H9 (cell line): ENCODE data around the gene DCXR. TPM values are rescaled to one million over a fixed set of nuclear protein-coding genes. Genes with fewer than 3 reads are reported as not detected.

Experiments used
- DNase-seq: peaks from one replicate; pipeline ENCODE4 v3.0.0-alpha.2; 2017
- H2AFZ ChIP-seq: one replicate; pipeline ENCODE4 v1.6.1; 2013; ENCODE audit warnings: mild to moderate bottlenecking, low read length, control low read depth, moderate library complexity
- H2AK5ac ChIP-seq: 2 replicates; pipeline ENCODE4 v1.6.1; 2013; ENCODE audit warnings: low read length, control low read depth, mixed read lengths; ENCODE audit not compliant: insufficient read length
- H2BK120ac ChIP-seq: one replicate; pipeline ENCODE4 v1.6.1; 2013; ENCODE audit warnings: low read depth, mild to moderate bottlenecking, low read length, control low read depth, inconsistent platforms; ENCODE audit not compliant: poor library complexity, severe bottlenecking
- H2BK12ac ChIP-seq: 2 replicates; pipeline ENCODE4 v1.6.1; 2013; ENCODE audit warnings: low read length, control low read depth, mixed read lengths, low read depth; ENCODE audit not compliant: insufficient read length
- H2BK15ac ChIP-seq: 2 replicates; pipeline ENCODE4 v1.6.1; 2013; ENCODE audit warnings: low read depth, low read length, control low read depth
- H2BK20ac ChIP-seq: one replicate; pipeline ENCODE4 v1.6.1; 2013; ENCODE audit warnings: low read depth, mild to moderate bottlenecking, low read length, control low read depth, inconsistent platforms; ENCODE audit not compliant: poor library complexity, severe bottlenecking
- H2BK5ac ChIP-seq: 2 replicates; pipeline ENCODE4 v1.6.1; 2013; ENCODE audit warnings: low read length, control low read depth, mixed read lengths; ENCODE audit not compliant: insufficient read length
- H3K14ac ChIP-seq: 2 replicates; pipeline ENCODE4 v1.6.1; 2013; ENCODE audit warnings: low read length, control low read depth; ENCODE audit not compliant: insufficient read depth
- H3K18ac ChIP-seq: 2 replicates; pipeline ENCODE4 v1.6.1; 2013; ENCODE audit warnings: low read depth, mild to moderate bottlenecking, mixed read lengths, low read length, control low read depth; ENCODE audit not compliant: insufficient read length
- H3K23ac ChIP-seq: 2 replicates; pipeline ENCODE4 v1.6.1; 2013; ENCODE audit warnings: low read length, control low read depth, mixed read lengths, low read depth; ENCODE audit not compliant: insufficient read length
- H3K23me2 ChIP-seq: 2 replicates; pipeline ENCODE4 v1.6.1; 2013; ENCODE audit warnings: low read depth, mild to moderate bottlenecking, mixed read lengths, low read length, control low read depth; ENCODE audit not compliant: insufficient read length, poor library complexity, severe bottlenecking
- H3K27ac ChIP-seq: 2 replicates; pipeline ENCODE4 v1.5.1; 2013; ENCODE audit warnings: low read length, control low read depth, mixed read lengths, low read depth; ENCODE audit not compliant: insufficient read length
- H3K27me3 ChIP-seq: 2 replicates; pipeline ENCODE4 v1.6.1; 2013; ENCODE audit warnings: low read length, control low read depth, inconsistent platforms; ENCODE audit not compliant: insufficient read depth
- H3K4ac ChIP-seq: 2 replicates; pipeline ENCODE4 v1.6.1; 2013; ENCODE audit warnings: low read depth, mild to moderate bottlenecking, control low read depth, inconsistent platforms, low read length, moderate library complexity
- H3K4me1 ChIP-seq: 2 replicates; pipeline ENCODE4 v1.6.1; 2013; ENCODE audit warnings: low read length, control low read depth, inconsistent platforms; ENCODE audit not compliant: insufficient read depth
- H3K4me2 ChIP-seq: 2 replicates; pipeline ENCODE4 v1.6.1; 2013; ENCODE audit warnings: low read length, control low read depth, mixed read lengths; ENCODE audit not compliant: insufficient read length, insufficient read depth
- H3K56ac ChIP-seq: 2 replicates; pipeline ENCODE4 v1.6.1; 2013; ENCODE audit warnings: low read depth, mild to moderate bottlenecking, mixed read lengths, low read length, control low read depth; ENCODE audit not compliant: insufficient read length
- H3K79me1 ChIP-seq: 2 replicates; pipeline ENCODE4 v1.6.1; 2013; ENCODE audit warnings: low read depth, mild to moderate bottlenecking, moderate library complexity, low read length, control low read depth, inconsistent platforms; ENCODE audit not compliant: insufficient read depth, poor library complexity, severe bottlenecking
- H3K79me2 ChIP-seq: 2 replicates; pipeline ENCODE4 v1.6.1; 2013; ENCODE audit warnings: low read length, control low read depth, inconsistent platforms; ENCODE audit not compliant: insufficient read depth
- H3K9ac ChIP-seq: 2 replicates; pipeline ENCODE4 v1.6.1; 2013; ENCODE audit warnings: low read length, control low read depth, mixed read lengths; ENCODE audit not compliant: insufficient read length; ENCODE audit errors: extremely low read depth
- H3K9me3 ChIP-seq: one replicate; pipeline ENCODE4 v1.6.1; 2013; ENCODE audit warnings: low read depth, low read length, inconsistent platforms; ENCODE audit not compliant: control insufficient read depth
- H3T11ph ChIP-seq: one replicate; pipeline ENCODE4 v1.6.1; 2013; ENCODE audit warnings: mild to moderate bottlenecking, low read length, control low read depth, inconsistent platforms
- H4K20me1 ChIP-seq: one replicate; pipeline ENCODE4 v1.6.1; 2013; ENCODE audit not compliant: control insufficient read depth, insufficient read length, insufficient read depth
- H4K5ac ChIP-seq: 2 replicates; pipeline ENCODE4 v1.6.1; 2013; ENCODE audit warnings: low read depth, mild to moderate bottlenecking, mixed read lengths, low read length, control low read depth; ENCODE audit not compliant: insufficient read length
- H4K8ac ChIP-seq: replicated peaks from 2 replicates; pipeline ENCODE4 v1.6.1; 2013; ENCODE audit warnings: low read length, control low read depth, mixed read lengths, low read depth; ENCODE audit not compliant: insufficient read length
- H4K91ac ChIP-seq: 2 replicates; pipeline ENCODE4 v1.6.1; 2013; ENCODE audit warnings: low read depth, mild to moderate bottlenecking, moderate library complexity, mixed read lengths, low read length, control low read depth; ENCODE audit not compliant: insufficient read length
- H3K27ac Mint-ChIP-seq, 3 experiments: 2 replicates in 2 of 3; 3 replicates in 1 of 3; pipeline ENCODE4 v1.8.0; 2020 to 2021; ENCODE audit warnings: mixed read lengths in 3 of 3, mild to moderate bottlenecking in 1 of 3, moderate library complexity in 1 of 3
- H3K27me3 Mint-ChIP-seq: 2 replicates; pipeline ENCODE4 v1.8.0; 2021; ENCODE audit warnings: low read depth, mild to moderate bottlenecking, moderate library complexity, mixed read lengths
- H3K36me3 Mint-ChIP-seq, 3 experiments: 2 replicates in 2 of 3; 3 replicates in 1 of 3; pipeline ENCODE4 v1.8.0; 2020 to 2021; ENCODE audit warnings: low read depth in 3 of 3, mixed read lengths in 3 of 3; ENCODE audit not compliant: insufficient read depth in 1 of 3
- H3K4me1 Mint-ChIP-seq, 2 experiments: 2 replicates each; pipeline ENCODE4 v1.8.0; 2020; ENCODE audit warnings: mixed read lengths in 2 of 2
- H3K4me3 Mint-ChIP-seq, 2 experiments: 2 replicates in 1 of 2; 3 replicates in 1 of 2; pipeline ENCODE4 v1.8.0; 2020 to 2021; ENCODE audit warnings: mild to moderate bottlenecking in 2 of 2, mixed read lengths in 2 of 2, moderate library complexity in 1 of 2
- H3K9me3 Mint-ChIP-seq, 2 experiments: 2 replicates in 1 of 2; 3 replicates in 1 of 2; pipeline ENCODE4 v1.8.0; 2020; ENCODE audit warnings: mild to moderate bottlenecking in 2 of 2, mixed read lengths in 2 of 2, moderate library complexity in 1 of 2
- WGBS: extraction: QIAGEN DNeasy Blood & Tissue Kit; methylation state at CpG from one replicate; pipeline ENCODE4 v1.1.7; 2013; ENCODE audit warnings: missing lambda C conversion rate, low lambda C conversion rate, mixed read lengths; ENCODE audit not compliant: insufficient read length; ENCODE audit errors: extremely low coverage; 5-methylcytosine and 5-hydroxymethylcytosine counted together
- total RNA-seq: library from RNA; stranded (reverse); gene quantifications from 2 replicates; pipeline ENCODE4 v1.2.1, GENCODE V29; 2021
- TF ChIP-seq, protein P1 (sequence below): fragments of 200-600 bp; sonication (generic); conservative IDR thresholded peaks from 3 replicates; pipeline ENCODE4 v1.8.0; 2021; ENCODE audit warnings: antibody characterized with exemption, mild to moderate bottlenecking

The DCXR gene
- total RNA-seq, 1 experiment from 2014 or later: 93.6 TPM

DNA sequence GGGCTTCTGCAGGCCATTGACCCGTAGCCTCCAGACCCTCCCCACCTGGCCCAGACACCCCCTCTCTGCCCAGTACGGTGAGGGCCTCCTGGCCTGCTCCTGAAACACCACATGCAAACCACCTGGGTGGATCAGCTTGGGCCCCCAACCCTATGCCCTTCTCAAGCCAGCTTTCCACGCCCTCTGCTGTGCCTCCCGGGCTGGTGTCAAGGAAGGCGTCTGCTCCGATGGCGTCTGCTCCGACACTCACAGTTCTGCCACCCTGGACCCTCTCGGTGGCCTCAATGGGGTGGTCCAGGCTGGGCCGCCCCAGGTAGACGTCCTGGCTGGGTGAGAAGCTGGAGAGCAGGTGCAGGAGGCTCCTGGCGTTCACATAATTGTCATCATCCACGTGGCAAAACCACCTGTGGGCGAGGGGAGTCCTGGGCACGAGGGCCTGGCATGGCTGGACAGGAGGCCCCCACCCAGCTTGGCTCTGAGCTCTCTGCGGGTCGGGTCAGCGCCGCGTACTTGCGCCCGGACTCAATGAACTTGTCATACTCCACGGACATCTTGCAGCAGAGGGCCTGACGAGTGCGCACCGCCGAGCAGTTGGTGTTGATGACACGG, 12.8 kb upstream of the DCXR start:
- WGBS: no CpG with 5 or more reads among the region's 28 CpGs
- H3K23me2 ChIP-seq: no peaks in the 10 kb centered on the region
- Mint-ChIP-seq H3K9me3 (no peaks in the 10 kb centered on the region), H3K4me1 (peaks cover 0 to 13% of the 10 kb centered on the region in 2 experiments; a peak in 2 of 4 replicates), H3K27me3 (no peaks in the 10 kb centered on the region; the same call in 1 of the 2 replicates), H3K36me3 (peaks cover 10 to 38% (median 34%) of the 10 kb centered on the region in 3 experiments; a peak in 6 of 7 replicates), H3K4me3 (peak overlapping the region; percentile 78 to 86), H3K27ac (no peak overlapping the region; a peak in 1 of 7 replicates)
- no peak overlapping the region for H3K9ac ChIP-seq
- H3K4me2 ChIP-seq: peak overlapping the region; percentile 5
- H3K27me3 ChIP-seq: no peaks in the 10 kb centered on the region
- TF ChIP-seq, protein P1, sequence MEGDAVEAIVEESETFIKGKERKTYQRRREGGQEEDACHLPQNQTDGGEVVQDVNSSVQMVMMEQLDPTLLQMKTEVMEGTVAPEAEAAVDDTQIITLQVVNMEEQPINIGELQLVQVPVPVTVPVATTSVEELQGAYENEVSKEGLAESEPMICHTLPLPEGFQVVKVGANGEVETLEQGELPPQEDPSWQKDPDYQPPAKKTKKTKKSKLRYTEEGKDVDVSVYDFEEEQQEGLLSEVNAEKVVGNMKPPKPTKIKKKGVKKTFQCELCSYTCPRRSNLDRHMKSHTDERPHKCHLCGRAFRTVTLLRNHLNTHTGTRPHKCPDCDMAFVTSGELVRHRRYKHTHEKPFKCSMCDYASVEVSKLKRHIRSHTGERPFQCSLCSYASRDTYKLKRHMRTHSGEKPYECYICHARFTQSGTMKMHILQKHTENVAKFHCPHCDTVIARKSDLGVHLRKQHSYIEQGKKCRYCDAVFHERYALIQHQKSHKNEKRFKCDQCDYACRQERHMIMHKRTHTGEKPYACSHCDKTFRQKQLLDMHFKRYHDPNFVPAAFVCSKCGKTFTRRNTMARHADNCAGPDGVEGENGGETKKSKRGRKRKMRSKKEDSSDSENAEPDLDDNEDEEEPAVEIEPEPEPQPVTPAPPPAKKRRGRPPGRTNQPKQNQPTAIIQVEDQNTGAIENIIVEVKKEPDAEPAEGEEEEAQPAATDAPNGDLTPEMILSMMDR: no peak
- no peak overlapping the region for H3K18ac ChIP-seq
- H2BK120ac ChIP-seq: no peak overlapping the region
- no peak overlapping the region for H3K4ac ChIP-seq
- H4K5ac ChIP-seq: no peak overlapping the region
- H4K20me1 ChIP-seq: no peaks in the 10 kb centered on the region
- H2AK5ac ChIP-seq: no peak overlapping the region
- H3K79me2 ChIP-seq: no peaks in the 10 kb centered on the region
- no peak overlapping the region for H2BK15ac ChIP-seq
- DNase-seq: no peak
- H4K91ac ChIP-seq: no peak overlapping the region
- H2BK12ac ChIP-seq: no peak overlapping the region
- H3K9me3 ChIP-seq: no peaks in the 10 kb centered on the region
- peaks cover 2% of the 10 kb centered on the region for H3K79me1 ChIP-seq
- no peak overlapping the region for H3K23ac ChIP-seq
- H3K14ac ChIP-seq: no peak overlapping the region
- H3K4me1 ChIP-seq: no peaks in the 10 kb centered on the region
- no peak overlapping the region for H2BK5ac ChIP-seq
- H3T11ph ChIP-seq: no peak overlapping the region
- H3K56ac ChIP-seq: no peak overlapping the region
- H4K8ac ChIP-seq: no peak overlapping the region
- no peak overlapping the region for H2BK20ac ChIP-seq
- no peak overlapping the region for H3K27ac ChIP-seq
- H2AFZ ChIP-seq: no peak overlapping the region
